ENCODE results near the gene ZNF385C.
A peak's percentile ranks its signal among the peaks of the same experiment; 100 is the strongest.

The ZNF385C gene

DNA sequence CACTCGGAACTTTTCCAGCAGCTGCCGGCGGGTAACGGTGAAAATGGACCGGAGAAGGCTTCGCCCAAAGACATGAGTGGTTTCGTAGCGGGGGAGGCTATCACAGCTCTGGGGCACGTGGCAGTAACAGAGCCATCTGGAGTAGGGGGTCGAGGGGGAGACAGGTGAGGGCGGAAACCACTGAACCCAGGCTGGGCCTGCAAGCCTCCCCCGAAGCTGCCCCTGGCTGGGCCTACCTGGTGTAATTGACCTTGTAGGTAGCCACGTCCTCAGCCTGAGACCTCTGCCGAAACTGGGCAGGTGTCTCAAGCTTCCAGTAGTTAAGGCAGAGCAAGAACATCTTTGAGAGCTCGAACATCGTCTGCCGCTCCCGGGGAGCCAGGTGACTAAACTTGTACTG, 21.0 kb upstream of the ZNF385C start:
- H3K27me3 ChIP-seq (replicated peaks in 2 of 5; ENCODE audit: control insufficient read depth in 4 of 5, insufficient read depth in 5 of 5, low read length in 4 of 5), result no peaks in the 10 kb centered on the region
- over 99% methylated on average over 12 of the region's 18 CpGs for WGBS (ENCODE audit: insufficient coverage)
- H3K36me3 ChIP-seq (ENCODE audit: control insufficient read depth in 4 of 4, insufficient read depth in 4 of 4, low read length in 3 of 4), result peaks cover 2 to 43% (median 32%) of the 10 kb centered on the region in 4 experiments
- ChIA-PET CTCF (interaction anchor here (0.6 to 21.8 kb wide), 20 partner anchors 9 to 155 kb away, joined by 3 to 381 read pairs (median 5); partner anchors contain the start of genes DNAJC7, GHDC, KCNH4 and NKIRAS2), POLR2A (no interaction called here)
- no peaks in the 10 kb centered on the region for H3K9me3 ChIP-seq (ENCODE audit: control extremely low read depth in 1 of 5, control insufficient read depth in 4 of 5, insufficient read depth in 2 of 5, low read depth in 1 of 5, low read length in 4 of 5)
- no peak overlapping the region for H3K27ac ChIP-seq (ENCODE audit: insufficient read depth in 1 of 2, low read depth in 1 of 2, low read length in 2 of 2, poor library complexity in 1 of 2, severe bottlenecking in 2 of 2)
- H3K4me3 ChIP-seq (ENCODE audit: control insufficient read depth in 1 of 7, extremely low read depth in 1 of 7, insufficient read depth in 4 of 7, low read depth in 2 of 7, low read length in 6 of 7), result no peak overlapping the region
- H3K4me1 ChIP-seq (ENCODE audit: control extremely low read depth in 1 of 4, control insufficient read depth in 4 of 4, insufficient read depth in 4 of 4, low read length in 3 of 4), result peaks cover 0 to 15% (median 13%) of the 10 kb centered on the region in 4 experiments
- DNase-seq, result no peak

DNA sequence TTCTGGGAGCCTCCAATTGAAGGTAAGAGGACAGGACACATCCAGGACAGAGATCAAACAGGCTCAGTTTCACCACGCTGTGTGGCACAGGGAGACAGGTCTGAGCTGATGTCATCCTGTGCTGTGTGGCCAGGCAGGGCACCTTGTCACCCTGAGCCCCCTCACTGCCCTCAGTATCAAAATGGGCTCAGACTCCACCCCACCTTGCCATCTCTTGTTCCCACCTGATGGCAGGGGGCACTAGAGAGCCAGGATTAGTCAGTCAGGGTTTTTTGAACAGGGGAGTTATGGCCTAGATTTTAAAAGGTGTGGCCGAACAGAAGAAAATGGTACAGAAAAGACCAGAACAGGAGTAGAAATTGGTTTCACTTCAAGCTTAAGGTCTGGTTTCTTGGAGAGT, 20.3 kb upstream of the ZNF385C start:
- Histone ChIP-seq H3K36me3 (ENCODE audit: control insufficient read depth in 4 of 4, insufficient read depth in 4 of 4, low read length in 3 of 4) (peaks cover 2 to 47% (median 33%) of the 10 kb centered on the region in 4 experiments), H3K4me3 (ENCODE audit: control insufficient read depth in 1 of 7, extremely low read depth in 1 of 7, insufficient read depth in 4 of 7, low read depth in 2 of 7, low read length in 6 of 7) (no peak overlapping the region), H3K27ac (ENCODE audit: insufficient read depth in 1 of 2, low read depth in 1 of 2, low read length in 2 of 2, poor library complexity in 1 of 2, severe bottlenecking in 2 of 2) (no peak overlapping the region), H3K27me3 (replicated peaks in 2 of 5; ENCODE audit: control insufficient read depth in 4 of 5, insufficient read depth in 5 of 5, low read length in 4 of 5) (no peaks in the 10 kb centered on the region), H3K4me1 (ENCODE audit: control extremely low read depth in 1 of 4, control insufficient read depth in 4 of 4, insufficient read depth in 4 of 4, low read length in 3 of 4) (peaks cover 0 to 15% (median 14%) of the 10 kb centered on the region in 4 experiments), H3K9me3 (ENCODE audit: control extremely low read depth in 1 of 5, control insufficient read depth in 4 of 5, insufficient read depth in 2 of 5, low read depth in 1 of 5, low read length in 4 of 5) (no peaks in the 10 kb centered on the region)
- POLR2A ChIA-PET, result interaction anchor here (0.6 kb wide), 1 partner anchor 19 kb away, joined by 3 read pairs; no protein-coding TSS in a partner anchor
- CTCF ChIA-PET, result interaction anchor here (0.6 to 21.8 kb wide), 21 partner anchors 8 to 156 kb away, joined by 3 to 381 read pairs (median 5); partner anchors contain the start of genes CNP, DNAJC7, GHDC and KCNH4
- DNase-seq, result peak; percentile 54 to 72 (median 69)
- WGBS (ENCODE audit: insufficient coverage), result 91% methylated on average over 2 of the region's 2 CpGs

DNA sequence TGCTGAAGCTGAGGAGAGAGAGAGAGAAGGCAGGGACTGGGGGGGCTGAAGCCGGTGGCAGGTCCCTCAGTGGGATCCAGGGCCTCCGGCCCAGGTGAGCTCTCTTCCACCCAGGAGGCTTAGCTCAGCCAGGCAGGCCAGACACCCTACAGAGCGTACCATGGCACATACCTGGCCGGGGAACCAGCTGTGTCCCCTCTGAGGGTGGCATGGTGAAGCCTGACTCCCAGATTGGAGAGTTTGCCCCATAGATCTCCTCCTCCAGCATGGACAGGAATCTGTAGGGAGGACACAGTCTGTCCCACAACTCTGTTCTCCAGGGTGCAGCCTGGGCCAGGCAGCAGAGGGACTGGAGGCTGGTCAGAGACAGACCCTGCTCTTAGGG, 19.8 kb upstream of the ZNF385C start:
- Histone ChIP-seq H3K9me3 (ENCODE audit: control extremely low read depth in 1 of 5, control insufficient read depth in 4 of 5, insufficient read depth in 2 of 5, low read depth in 1 of 5, low read length in 4 of 5) (no peaks in the 10 kb centered on the region), H3K4me3 (ENCODE audit: control insufficient read depth in 1 of 7, extremely low read depth in 1 of 7, insufficient read depth in 4 of 7, low read depth in 2 of 7, low read length in 6 of 7) (no peak overlapping the region), H3K36me3 (ENCODE audit: control insufficient read depth in 4 of 4, insufficient read depth in 4 of 4, low read length in 3 of 4) (peaks cover 2 to 51% (median 34%) of the 10 kb centered on the region in 4 experiments), H3K4me1 (ENCODE audit: control extremely low read depth in 1 of 4, control insufficient read depth in 4 of 4, insufficient read depth in 4 of 4, low read length in 3 of 4) (peaks cover 0 to 18% (median 16%) of the 10 kb centered on the region in 4 experiments), H3K27ac (ENCODE audit: insufficient read depth in 1 of 2, low read depth in 1 of 2, low read length in 2 of 2, poor library complexity in 1 of 2, severe bottlenecking in 2 of 2) (no peak overlapping the region), H3K27me3 (replicated peaks in 2 of 5; ENCODE audit: control insufficient read depth in 4 of 5, insufficient read depth in 5 of 5, low read length in 4 of 5) (no peaks in the 10 kb centered on the region)
- POLR2A ChIA-PET, result interaction anchor here (0.6 kb wide), 1 partner anchor 19 kb away, joined by 3 read pairs; no protein-coding TSS in a partner anchor
- CTCF ChIA-PET, result interaction anchor here (1.0 to 21.8 kb wide), 16 partner anchors 8 to 155 kb away, joined by 3 to 381 read pairs (median 6); partner anchors contain the start of genes CNP, DNAJC7, KCNH4 and NKIRAS2
- 95% methylated on average over 4 of the region's 4 CpGs for WGBS (ENCODE audit: insufficient coverage)
- no peak for DNase-seq

DNA sequence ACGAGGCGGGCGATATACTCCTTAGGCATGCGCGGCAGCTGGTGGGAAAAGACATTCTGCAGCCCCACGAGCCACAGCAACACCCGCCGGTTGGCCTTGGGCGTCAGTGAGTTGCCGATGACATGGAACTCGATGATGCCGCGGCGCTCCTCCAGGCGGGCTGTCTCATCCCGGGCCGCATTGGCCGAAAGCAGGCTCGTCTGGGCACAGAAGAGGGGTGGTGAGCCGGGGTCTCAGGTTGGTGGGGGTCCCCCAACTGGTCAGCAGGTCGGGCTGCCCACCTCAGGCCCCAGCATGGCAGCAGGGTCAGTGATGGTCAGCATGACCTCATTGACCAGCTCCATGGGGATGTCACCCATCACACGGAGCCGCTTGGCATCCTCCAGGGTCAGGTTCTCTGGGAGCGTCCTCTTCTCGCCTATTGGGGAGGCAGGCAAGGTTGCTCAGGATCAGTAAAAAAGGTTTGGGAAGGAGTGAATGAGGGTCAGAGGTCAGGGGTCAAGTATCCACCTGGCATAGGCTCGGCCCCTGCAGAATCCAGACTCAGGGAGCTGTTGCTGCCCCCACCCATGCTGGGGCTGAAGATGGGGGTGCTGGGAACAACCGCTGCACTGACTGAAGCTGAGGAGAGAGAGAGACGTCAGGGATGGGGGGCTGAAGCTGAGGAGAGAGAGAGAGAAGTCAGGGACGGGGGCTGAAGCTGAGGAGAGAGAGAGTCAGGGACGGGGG, 19.3 kb upstream of the ZNF385C start:
- Histone ChIP-seq H3K27ac (ENCODE audit: insufficient read depth in 1 of 2, low read depth in 1 of 2, low read length in 2 of 2, poor library complexity in 1 of 2, severe bottlenecking in 2 of 2) (no peak overlapping the region), H3K4me1 (ENCODE audit: control extremely low read depth in 1 of 4, control insufficient read depth in 4 of 4, insufficient read depth in 4 of 4, low read length in 3 of 4) (peaks cover 4 to 24% (median 22%) of the 10 kb centered on the region in 4 experiments), H3K27me3 (replicated peaks in 2 of 5; ENCODE audit: control insufficient read depth in 4 of 5, insufficient read depth in 5 of 5, low read length in 4 of 5) (no peaks in the 10 kb centered on the region), H3K9me3 (ENCODE audit: control extremely low read depth in 1 of 5, control insufficient read depth in 4 of 5, insufficient read depth in 2 of 5, low read depth in 1 of 5, low read length in 4 of 5) (no peaks in the 10 kb centered on the region), H3K4me3 (ENCODE audit: control insufficient read depth in 1 of 7, extremely low read depth in 1 of 7, insufficient read depth in 4 of 7, low read depth in 2 of 7, low read length in 6 of 7) (no peak overlapping the region), H3K36me3 (ENCODE audit: control insufficient read depth in 4 of 4, insufficient read depth in 4 of 4, low read length in 3 of 4) (peaks cover 2 to 48% (median 33%) of the 10 kb centered on the region in 4 experiments)
- DNase-seq, result no peak
- ChIA-PET CTCF (interaction anchor here (0.7 to 21.8 kb wide), 18 partner anchors 9 to 155 kb away, joined by 3 to 381 read pairs (median 6); partner anchors contain the start of genes CNP, DNAJC7, KCNH4 and NKIRAS2), POLR2A (no interaction called here)
- 97% methylated on average over 27 of the region's 30 CpGs for WGBS (ENCODE audit: insufficient coverage)

DNA sequence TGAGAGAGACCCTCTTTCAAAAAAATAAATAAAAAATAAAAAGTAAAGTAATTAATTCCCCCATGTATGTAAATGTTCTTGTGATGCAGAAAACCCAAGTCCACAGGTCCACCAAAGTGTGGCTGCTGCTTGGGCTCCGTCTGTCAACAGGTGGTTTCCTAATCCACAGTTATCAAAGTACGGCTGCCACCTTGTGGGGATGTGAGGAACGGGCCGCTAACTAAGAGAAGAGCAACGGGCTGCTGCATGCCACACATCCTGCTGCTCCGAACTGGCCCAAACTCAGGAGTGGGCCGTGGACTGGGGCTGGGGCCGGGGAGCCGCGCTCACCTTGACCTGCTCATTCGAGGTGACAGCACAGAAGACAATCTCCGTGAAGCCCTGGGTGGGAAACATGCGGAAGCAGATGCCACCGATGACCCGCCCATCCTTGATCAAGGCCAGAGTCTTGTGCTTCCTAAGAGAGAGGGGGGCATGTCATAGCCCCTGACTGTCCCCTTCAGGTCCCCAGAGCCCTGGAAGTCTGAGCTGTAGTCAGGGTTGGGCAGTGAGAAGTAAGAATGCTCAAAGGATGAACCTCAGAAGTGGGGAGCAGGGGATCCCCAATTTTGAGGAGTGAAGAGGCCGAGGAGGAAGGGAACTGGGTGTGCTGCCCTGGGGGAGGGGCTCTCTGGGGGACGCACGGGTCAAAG, 18.6 kb upstream of the ZNF385C start:
- H3K36me3 ChIP-seq (ENCODE audit: control insufficient read depth in 4 of 4, insufficient read depth in 4 of 4, low read length in 3 of 4), result peaks cover 2 to 48% (median 32%) of the 10 kb centered on the region in 4 experiments
- DNase-seq, result peak; percentile 82 to 93 (median 89)
- ChIA-PET POLR2A (no interaction called here), CTCF (interaction anchor here (0.7 to 21.8 kb wide), 16 partner anchors 9 to 154 kb away, joined by 3 to 381 read pairs (median 6); partner anchors contain the start of genes CNP, DNAJC7, KCNH4 and NKIRAS2)
- H3K27ac ChIP-seq (ENCODE audit: insufficient read depth in 1 of 2, low read depth in 1 of 2, low read length in 2 of 2, poor library complexity in 1 of 2, severe bottlenecking in 2 of 2), result no peak overlapping the region
- no peaks in the 10 kb centered on the region for H3K9me3 ChIP-seq (ENCODE audit: control extremely low read depth in 1 of 5, control insufficient read depth in 4 of 5, insufficient read depth in 2 of 5, low read depth in 1 of 5, low read length in 4 of 5)
- no peak overlapping the region for H3K4me3 ChIP-seq (ENCODE audit: control insufficient read depth in 1 of 7, extremely low read depth in 1 of 7, insufficient read depth in 4 of 7, low read depth in 2 of 7, low read length in 6 of 7)
- H3K4me1 ChIP-seq (ENCODE audit: control extremely low read depth in 1 of 4, control insufficient read depth in 4 of 4, insufficient read depth in 4 of 4, low read length in 3 of 4), result peaks cover 6 to 30% (median 26%) of the 10 kb centered on the region in 4 experiments
- no peaks in the 10 kb centered on the region for H3K27me3 ChIP-seq (replicated peaks in 2 of 5; ENCODE audit: control insufficient read depth in 4 of 5, insufficient read depth in 5 of 5, low read length in 4 of 5)
- 47% methylated on average over 18 of the region's 18 CpGs for WGBS (ENCODE audit: insufficient coverage)

DNA sequence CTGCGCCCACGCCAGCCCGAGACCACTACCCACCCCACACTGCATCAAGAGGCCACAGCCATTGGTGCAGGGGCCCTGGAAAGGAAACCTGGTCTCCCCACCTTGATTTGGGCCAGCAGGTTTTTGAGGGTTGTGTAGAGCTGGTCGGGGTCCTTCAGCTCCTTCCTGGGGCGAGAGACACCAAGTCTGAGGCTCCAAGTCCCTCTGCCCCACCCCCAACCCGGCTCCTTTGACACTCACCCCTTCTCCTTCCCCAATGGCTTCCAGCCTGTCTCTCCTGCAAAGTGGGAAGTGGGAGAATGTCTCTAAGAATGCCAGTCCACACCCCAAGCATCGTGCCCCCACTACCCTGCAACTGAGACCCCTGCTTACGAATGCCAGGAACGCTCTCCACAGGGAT, 15.8 kb upstream of the ZNF385C start:
- WGBS (ENCODE audit: insufficient coverage), result 98% methylated on average over 4 of the region's 9 CpGs
- no peaks in the 10 kb centered on the region for H3K9me3 ChIP-seq (ENCODE audit: control extremely low read depth in 1 of 5, control insufficient read depth in 4 of 5, insufficient read depth in 2 of 5, low read depth in 1 of 5, low read length in 4 of 5)
- POLR2A ChIA-PET, result no interaction called here
- peaks cover 6 to 21% (median 19%) of the 10 kb centered on the region in 4 experiments for H3K4me1 ChIP-seq (ENCODE audit: control extremely low read depth in 1 of 4, control insufficient read depth in 4 of 4, insufficient read depth in 4 of 4, low read length in 3 of 4)
- H3K4me3 ChIP-seq (ENCODE audit: control insufficient read depth in 1 of 7, extremely low read depth in 1 of 7, insufficient read depth in 4 of 7, low read depth in 2 of 7, low read length in 6 of 7), result no peak overlapping the region
- no peak overlapping the region for H3K27ac ChIP-seq (ENCODE audit: insufficient read depth in 1 of 2, low read depth in 1 of 2, low read length in 2 of 2, poor library complexity in 1 of 2, severe bottlenecking in 2 of 2)
- CTCF ChIA-PET, result interaction anchor here (1.2 to 21.8 kb wide), 6 partner anchors 15 to 151 kb away, joined by 3 to 381 read pairs (median 45); partner anchors contain the start of genes CNP, DNAJC7, NKIRAS2 and ZNF385C
- no peaks in the 10 kb centered on the region for H3K27me3 ChIP-seq (replicated peaks in 2 of 5; ENCODE audit: control insufficient read depth in 4 of 5, insufficient read depth in 5 of 5, low read length in 4 of 5)
- peaks cover 2 to 44% (median 32%) of the 10 kb centered on the region in 4 experiments for H3K36me3 ChIP-seq (ENCODE audit: control insufficient read depth in 4 of 4, insufficient read depth in 4 of 4, low read length in 3 of 4)
- DNase-seq, result no peak

Measured in common myeloid progenitor, CD34-positive (primary cell).